Gastroesophageal sphincter (tissue), 3 donors: ENCODE results near the gene NDUFAB1.

Source experiments
- EP300 ChIP-seq: sonication (generic); formaldehyde crosslinking; IDR thresholded peaks from one replicate; pipeline ENCODE4 v1.6.1; 2017; ENCODE audit warnings: antibody characterized with exemption, mild to moderate bottlenecking
- POLR2AphosphoS5 ChIP-seq: sonication (generic); formaldehyde crosslinking; IDR thresholded peaks from one replicate; pipeline ENCODE4 v1.6.1; 2017; ENCODE audit warnings: antibody characterized with exemption
- TF ChIP-seq, protein P1 (sequence below), 4 experiments: fragments of 200-600 bp in 2 of 4; fragments of 450-650 bp in 2 of 4; sonication (generic) in 1 of 4; IDR thresholded peaks; one replicate each; pipeline ENCODE4 v1.5.1; 2017 to 2019; ENCODE audit warnings: antibody characterized with exemption in 4 of 4, mild to moderate bottlenecking in 2 of 4, moderate library complexity in 2 of 4

DNA sequence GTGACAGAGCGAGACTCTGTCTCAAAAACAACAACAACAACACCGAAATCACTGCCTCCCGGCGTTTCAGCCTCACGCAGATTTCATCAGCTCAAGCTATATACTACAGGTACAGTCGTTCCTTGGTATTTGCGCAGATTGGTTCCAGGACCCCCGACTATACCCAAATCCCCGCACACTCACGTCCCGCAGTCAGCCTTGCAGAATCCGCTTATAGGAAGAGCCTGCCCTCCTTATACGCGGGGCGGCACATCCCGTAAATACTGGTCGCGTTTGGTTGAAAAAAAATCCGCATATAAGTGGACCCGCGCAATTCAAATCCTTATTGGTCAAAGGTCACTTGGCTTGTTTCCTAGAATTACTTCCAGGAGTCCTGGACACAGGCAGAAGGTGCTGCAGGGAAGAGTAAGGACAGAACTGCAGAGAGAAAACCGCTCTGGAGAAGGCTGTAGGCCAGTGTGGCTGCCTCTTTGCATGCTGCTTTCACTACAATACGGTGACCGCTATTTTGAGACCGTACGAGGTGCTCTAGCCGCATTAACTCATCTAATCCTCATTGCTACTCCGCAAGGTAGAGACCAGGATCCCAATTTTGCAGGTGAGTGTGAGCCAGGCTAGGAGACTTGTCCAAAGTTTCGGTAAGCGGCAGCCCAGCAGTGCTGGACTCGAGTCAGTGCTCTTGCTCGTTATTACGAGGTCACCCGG is 718 bp downstream of the NDUFAB1 start:
- TF ChIP-seq EP300 = no peak
- TF ChIP-seq, protein P1, sequence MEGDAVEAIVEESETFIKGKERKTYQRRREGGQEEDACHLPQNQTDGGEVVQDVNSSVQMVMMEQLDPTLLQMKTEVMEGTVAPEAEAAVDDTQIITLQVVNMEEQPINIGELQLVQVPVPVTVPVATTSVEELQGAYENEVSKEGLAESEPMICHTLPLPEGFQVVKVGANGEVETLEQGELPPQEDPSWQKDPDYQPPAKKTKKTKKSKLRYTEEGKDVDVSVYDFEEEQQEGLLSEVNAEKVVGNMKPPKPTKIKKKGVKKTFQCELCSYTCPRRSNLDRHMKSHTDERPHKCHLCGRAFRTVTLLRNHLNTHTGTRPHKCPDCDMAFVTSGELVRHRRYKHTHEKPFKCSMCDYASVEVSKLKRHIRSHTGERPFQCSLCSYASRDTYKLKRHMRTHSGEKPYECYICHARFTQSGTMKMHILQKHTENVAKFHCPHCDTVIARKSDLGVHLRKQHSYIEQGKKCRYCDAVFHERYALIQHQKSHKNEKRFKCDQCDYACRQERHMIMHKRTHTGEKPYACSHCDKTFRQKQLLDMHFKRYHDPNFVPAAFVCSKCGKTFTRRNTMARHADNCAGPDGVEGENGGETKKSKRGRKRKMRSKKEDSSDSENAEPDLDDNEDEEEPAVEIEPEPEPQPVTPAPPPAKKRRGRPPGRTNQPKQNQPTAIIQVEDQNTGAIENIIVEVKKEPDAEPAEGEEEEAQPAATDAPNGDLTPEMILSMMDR (IDR thresholded peaks at IDR 0.05) = no peak
- TF ChIP-seq POLR2AphosphoS5 = no peak
